GM23338 (cell line): Measurements from ENCODE around the gene LENG9. TPM values are rescaled to one million over a fixed set of nuclear protein-coding genes. Genes with fewer than 3 reads are reported as not detected.

Source experiments
- ATAC-seq: fragments of 200-7000 bp; cut with Tn5 transposase; 3 replicates; pipeline ENCODE4 v1.9.1; 2020
- DNase-seq: peaks from one replicate; pipeline ENCODE4 v3.0.0-alpha.2; 2015; ENCODE audit warnings: low spot score
- H2AFZ ChIP-seq: fragments of 200-600 bp; sonication (generic); 2 replicates; pipeline ENCODE4 v1.8.0; 2016; ENCODE audit warnings: antibody characterized with exemption, mild to moderate bottlenecking, moderate library complexity
- H3F3A ChIP-seq: fragments of 200-600 bp; sonication (generic); replicated peaks from 2 replicates; pipeline ENCODE4 v1.8.0; 2017; ENCODE audit warnings: antibody characterized with exemption, mixed run types, low read depth
- H3K27ac ChIP-seq: fragments of 200-600 bp; sonication (generic); 2 replicates; pipeline ENCODE4 v1.6.1; 2016; ENCODE audit warnings: low read depth
- H3K27me3 ChIP-seq: fragments of 200-600 bp; sonication (generic); 2 replicates; pipeline ENCODE4 v1.8.0; 2016; ENCODE audit warnings: mild to moderate bottlenecking, mixed run types, moderate library complexity; ENCODE audit not compliant: insufficient read depth
- H3K36me3 ChIP-seq: fragments of 200-600 bp; sonication (generic); 2 replicates; pipeline ENCODE4 v1.8.0; 2016; ENCODE audit warnings: mild to moderate bottlenecking; ENCODE audit not compliant: insufficient read depth
- H3K4me1 ChIP-seq: fragments of 200-600 bp; sonication (generic); 2 replicates; pipeline ENCODE4 v1.8.0; 2016; ENCODE audit warnings: mild to moderate bottlenecking, moderate library complexity; ENCODE audit not compliant: insufficient read depth
- H3K4me2 ChIP-seq: fragments of 200-600 bp; sonication (generic); 2 replicates; pipeline ENCODE4 v1.7.1; 2017; ENCODE audit warnings: mixed run types
- H3K4me3 ChIP-seq: fragments of 200-600 bp; sonication (generic); 2 replicates; pipeline ENCODE4 v1.6.1; 2016; ENCODE audit warnings: mixed run types
- H3K79me2 ChIP-seq: fragments of 200-600 bp; sonication (generic); replicated peaks from 2 replicates; pipeline ENCODE4 v1.8.0; 2017; ENCODE audit warnings: mild to moderate bottlenecking; ENCODE audit not compliant: insufficient read depth
- H3K9me2 ChIP-seq: fragments of 200-600 bp; sonication (generic); 2 replicates; pipeline ENCODE4 v1.8.0; 2017; ENCODE audit not compliant: insufficient read depth
- H4K20me1 ChIP-seq: fragments of 200-600 bp; sonication (generic); replicated peaks from 2 replicates; pipeline ENCODE4 v1.8.0; 2017; ENCODE audit warnings: mild to moderate bottlenecking; ENCODE audit not compliant: insufficient read depth
- H3K27ac Mint-ChIP-seq: 2 replicates; pipeline ENCODE4 v1.8.0; 2020; ENCODE audit warnings: inconsistent platforms, mild to moderate bottlenecking, moderate library complexity, mixed read lengths
- H3K27me3 Mint-ChIP-seq: 3 replicates; pipeline ENCODE4 v1.8.0; 2022; ENCODE audit warnings: low read depth, mild to moderate bottlenecking, moderate library complexity, mixed read lengths, inconsistent platforms; ENCODE audit not compliant: insufficient read depth, poor library complexity
- H3K36me3 Mint-ChIP-seq: 3 replicates; pipeline ENCODE4 v1.8.0; 2021; ENCODE audit warnings: low read depth, mild to moderate bottlenecking, inconsistent platforms, moderate library complexity, mixed read lengths
- H3K4me1 Mint-ChIP-seq: 3 replicates; pipeline ENCODE4 v1.8.0; 2020; ENCODE audit warnings: mild to moderate bottlenecking, inconsistent platforms, mixed read lengths
- H3K4me3 Mint-ChIP-seq: 3 replicates; pipeline ENCODE4 v1.8.0; 2021; ENCODE audit warnings: moderate library complexity, mild to moderate bottlenecking, inconsistent platforms, mixed read lengths
- H3K9me3 Mint-ChIP-seq: 3 replicates; pipeline ENCODE4 v1.8.0; 2020; ENCODE audit warnings: moderate library complexity, mild to moderate bottlenecking, inconsistent platforms, mixed read lengths
- CREB1 ChIP-seq: fragments of 250-450 bp; sonication (Bioruptor Pico); IDR thresholded peaks from 2 replicates; pipeline ENCODE4 v1.5.0; 2020; ENCODE audit warnings: low read depth, mild to moderate bottlenecking, moderate library complexity
- CTCF ChIP-seq, 2 experiments: fragments of 200-600 bp in 1 of 2; sonication (generic) in 1 of 2; conservative IDR thresholded peaks; 2 replicates each; pipeline versions ENCODE4 v1.5.1 to v1.6.1; 2016 to 2017; ENCODE audit warnings: antibody characterized with exemption in 2 of 2, low read depth in 2 of 2, mild to moderate bottlenecking in 2 of 2, moderate library complexity in 1 of 2
- ETS1 ChIP-seq: IDR thresholded peaks from 2 replicates; pipeline ENCODE4 v1.6.1; 2016; ENCODE audit warnings: antibody characterized with exemption
- JUNB ChIP-seq: IDR thresholded peaks from one replicate; pipeline ENCODE4 v1.6.1; 2016; ENCODE audit warnings: antibody characterized with exemption; ENCODE audit not compliant: unreplicated experiment
- POLR2AphosphoS5 ChIP-seq: IDR thresholded peaks from 2 replicates; pipeline ENCODE4 v1.6.1; 2016; ENCODE audit warnings: antibody characterized with exemption, low read depth
- REST ChIP-seq: IDR thresholded peaks from one replicate; pipeline ENCODE4 v1.6.1; 2018; ENCODE audit warnings: antibody characterized with exemption; ENCODE audit not compliant: unreplicated experiment
- ZNF114 ChIP-seq: fragments of 250-450 bp; sonication (Bioruptor Pico); IDR thresholded peaks from 2 replicates; pipeline ENCODE4 v1.5.0; 2020; ENCODE audit warnings: mild to moderate bottlenecking, moderate library complexity
- ZNF331 ChIP-seq: fragments of 250-450 bp; sonication (Bioruptor Pico); IDR thresholded peaks from 2 replicates; pipeline ENCODE4 v1.5.0; 2020; ENCODE audit warnings: low read depth, mild to moderate bottlenecking, moderate library complexity
- polyA plus RNA-seq: library from polyadenylated mRNA; unstranded; fragments of >200 nt; fragmentation: Nextera tagmentation; extraction: Ambion mirVana; gene quantifications from 2 replicates; pipeline ENCODE4 v1.2.1, GENCODE V29; 2016
- total RNA-seq: library from RNA; depleted of rRNA; stranded (reverse); fragments of >200 nt; shearing (Covaris generic); gene quantifications from 2 replicates; pipeline ENCODE4 v1.2.3, GENCODE V29; 2014

Gene LENG9
- total and polyA plus RNA-seq, 2 experiments from 2014 or later, result 0.26 to 6.4 TPM

GRCh38 chr19:54448774-54449700 lies 14.5 kb downstream of the LENG9 start, which contains the start of gene LENG8:
LENG8 (plus strand) TSS chr19:54449199; CDS start chr19:54451345, 2,146 bp downstream.
- H3K36me3 ChIP-seq, result peaks cover 26% of the 10 kb centered on the region
- no peak for TF ChIP-seq CTCF (conservative IDR thresholded peaks at IDR 0.05; ENCODE audit: low read depth in 2 of 2)
- peak; percentile 73; the same call in 1 of the 2 replicates for TF ChIP-seq ETS1
- peak; percentile 95 for TF ChIP-seq POLR2AphosphoS5
- peak; percentile 94 for TF ChIP-seq CREB1 (CRISPR knock-in tag)
- no peaks in the 10 kb centered on the region for H3F3A ChIP-seq
- H2AFZ ChIP-seq, result peak within 1 kb of the TSS; percentile 95
- peaks cover 9% of the 10 kb centered on the region for H3K4me1 ChIP-seq
- DNase-seq (peak; percentile 95), ATAC-seq (peak; percentile 92)
- Mint-ChIP-seq H3K9me3 (peaks cover 12% of the 10 kb centered on the region), H3K27me3 (peaks cover 15% of the 10 kb centered on the region), H3K36me3 (peaks cover 53% of the 10 kb centered on the region), H3K4me1 (peaks cover 19% of the 10 kb centered on the region), H3K4me3 (peak within 1 kb of the TSS; percentile 98), H3K27ac (peak within 1 kb of the TSS; percentile 99)
- H3K9me2 ChIP-seq, result no peaks in the 10 kb centered on the region
- H3K27me3 ChIP-seq, result no peaks in the 10 kb centered on the region
- H3K4me2 ChIP-seq, result peak within 1 kb of the TSS; percentile 96
- peak within 1 kb of the TSS; percentile 97 for H3K4me3 ChIP-seq
- peaks cover 36% of the 10 kb centered on the region for H4K20me1 ChIP-seq
- H3K79me2 ChIP-seq, result peaks cover 67% of the 10 kb centered on the region
- peak within 1 kb of the TSS; percentile 89 for H3K27ac ChIP-seq

DNA sequence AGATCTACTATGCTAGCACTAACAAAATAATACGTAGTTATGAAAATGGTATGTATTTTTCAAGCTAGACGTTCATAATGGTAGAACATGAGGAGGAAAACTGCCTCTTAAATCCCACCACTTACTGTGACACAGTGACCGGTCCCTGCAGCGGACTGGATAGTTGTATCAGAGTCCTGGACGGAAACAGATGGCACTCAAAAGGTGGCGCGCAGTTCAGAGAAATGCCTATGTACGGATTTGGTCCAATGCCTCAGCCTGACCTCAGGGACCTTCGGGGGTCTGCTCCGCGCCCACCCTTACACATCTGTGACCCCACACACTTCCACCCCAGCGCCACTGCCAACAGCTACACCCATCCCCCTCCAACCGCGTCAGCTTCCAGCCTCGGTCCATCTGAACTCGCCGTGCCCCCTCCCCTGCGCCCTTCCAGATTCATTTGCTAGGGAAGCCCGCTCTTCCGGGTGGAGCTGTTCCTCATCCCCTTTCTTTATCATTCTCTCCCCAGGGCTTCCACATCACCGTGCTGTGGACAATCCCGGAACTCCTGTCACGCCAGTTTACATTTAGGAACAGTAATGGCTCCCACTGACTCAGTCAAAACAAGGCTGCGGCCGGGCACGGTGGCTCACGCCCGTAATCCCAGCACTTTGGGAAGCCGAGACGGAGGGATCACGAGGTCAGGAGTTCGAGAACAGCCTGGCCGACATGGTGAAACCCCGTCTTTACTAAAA lies 15.4 kb downstream of the LENG9 start:
- Histone ChIP-seq H3K36me3 (peaks cover 18% of the 10 kb centered on the region), H3K4me1 (peaks cover 9% of the 10 kb centered on the region), H3K27ac (peak overlapping the region; percentile 89), H3F3A (no peaks in the 10 kb centered on the region), H4K20me1 (peaks cover 36% of the 10 kb centered on the region), H3K27me3 (no peaks in the 10 kb centered on the region), H3K4me2 (peak overlapping the region; percentile 96), H3K9me2 (no peaks in the 10 kb centered on the region), H3K4me3 (peak overlapping the region; percentile 97), H3K79me2 (peaks cover 61% of the 10 kb centered on the region), H2AFZ (peak overlapping the region; percentile 95)
- H3K9me3 Mint-ChIP-seq, result peaks cover 12% of the 10 kb centered on the region
- TF ChIP-seq ZNF114 (CRISPR knock-in tag) (no peak), ETS1 (no peak), ZNF331 (no peak), REST (no peak), CTCF (conservative IDR thresholded peaks at IDR 0.05; ENCODE audit: low read depth in 2 of 2) (no peak), POLR2AphosphoS5 (no peak), JUNB (no peak)
- H3K36me3 Mint-ChIP-seq, result peaks cover 49% of the 10 kb centered on the region
- peak overlapping the region; percentile 99 for H3K27ac Mint-ChIP-seq
- ATAC-seq, result peak; percentile 54
- peak; percentile 74 for DNase-seq
- peaks cover 19% of the 10 kb centered on the region for H3K4me1 Mint-ChIP-seq
- H3K4me3 Mint-ChIP-seq, result peak overlapping the region; percentile 98
- H3K27me3 Mint-ChIP-seq, result peaks cover 15% of the 10 kb centered on the region
